Kidney (tissue), 14 donors: Measurements from ENCODE around the gene OR5B3. TPM values are rescaled to one million over a fixed set of nuclear protein-coding genes. Genes with fewer than 3 reads are reported as not detected.
"Not testable (repeated sequence)": the region's sequence is repeated elsewhere in the genome, so short reads cannot be mapped to it uniquely, and the experiment has no call there.

Source experiments
- DNase-seq, 5 donors: peaks; one replicate each; pipeline ENCODE4 v3.0.0-alpha.2; 2013 to 2020
- FAIRE-seq: peaks from 2 replicates; lab custom pipeline; 2012; peaks lifted over from hg19 to GRCh38; lab: Jason Lieb, UNC
- H3K27ac ChIP-seq, 2 donors: one replicate each; pipeline ENCODE4 v1.7.0; 2013; ENCODE audit warnings: low read depth in 2 of 2, low read length in 2 of 2, inconsistent platforms in 1 of 2
- H3K27me3 ChIP-seq: one replicate; pipeline ENCODE4 v1.7.1; 2013; ENCODE audit warnings: low read length, inconsistent platforms; ENCODE audit not compliant: control insufficient read depth, insufficient read depth
- H3K36me3 ChIP-seq, 3 donors: one replicate each; pipeline versions ENCODE4 v1.7.0 to v1.7.1; 2013; ENCODE audit warnings: low read length in 3 of 3, control low read depth in 1 of 3, inconsistent platforms in 1 of 3; ENCODE audit not compliant: insufficient read depth in 3 of 3, control insufficient read depth in 2 of 3
- H3K4me1 ChIP-seq, 3 donors: one replicate each; pipeline versions ENCODE4 v1.7.0 to v1.7.1; 2013; ENCODE audit warnings: low read length in 3 of 3, inconsistent platforms in 1 of 3, low read depth in 1 of 3; ENCODE audit not compliant: control insufficient read depth in 2 of 3, insufficient read depth in 2 of 3
- H3K4me3 ChIP-seq, 3 donors: one replicate each; pipeline versions ENCODE4 v1.7.0 to v1.8.1; 2013; ENCODE audit warnings: low read length in 3 of 3, control low read depth in 1 of 3, inconsistent platforms in 1 of 3
- H3K9ac ChIP-seq, 3 donors: one replicate each; pipeline versions ENCODE4 v1.7.0 to v1.7.1; 2013; ENCODE audit warnings: low read length in 3 of 3, control low read depth in 1 of 3, inconsistent platforms in 1 of 3
- H3K9me3 ChIP-seq, 3 donors: one replicate each; pipeline versions ENCODE4 v1.7.0 to v1.7.1; 2013; ENCODE audit warnings: low read length in 3 of 3, control low read depth in 1 of 3, inconsistent platforms in 1 of 3; ENCODE audit not compliant: control insufficient read depth in 2 of 3, insufficient read depth in 1 of 3
- CTCF ChIP-seq: IDR thresholded peaks from 3 replicates; pipeline ENCODE4 v1.5.1; 2012; ENCODE audit warnings: mild to moderate bottlenecking, moderate library complexity, borderline replicate concordance; ENCODE audit not compliant: insufficient read depth; ENCODE audit errors: extremely low read depth
- intact Hi-C: fragments of 100-400 bp; cut with DNase I; formaldehyde crosslinking; loops from one replicate; pipeline ENCODE4 v1.11.1; 2022
- polyA plus RNA-seq: library from polyadenylated mRNA; stranded (reverse); fragments of 350-450 nt; fragmentation: Illumina TruSeq; extraction: RNeasy Lipid Tissue Mini Kit (QIAGEN cat#74804); gene quantifications from one replicate; pipeline ENCODE4 v1.2.3, GENCODE V29; 2014; ENCODE audit warnings: low read depth, low replicate concordance; ENCODE audit not compliant: insufficient read depth
- total RNA-seq: library from RNA; stranded (reverse); fragmentation: NEBNext Ultra II Directional; extraction: Animal tissue kit (Norgen Biotek cat#: 25700); gene quantifications from one replicate; pipeline ENCODE4 v1.2.1, GENCODE V29; 2021
- donor health status: control.
- donor health status: control.
- donor health status: control.
- donor health status: control.
- donor health status: control.
- donor health status: DM: yes; HTN: yes; CAD: no.
- donor health status: Normal renal cell carcinoma (clear cell type).

OR5B3 gene
- total and polyA plus RNA-seq, 2 donors from 2014 or later: not detected

- intact Hi-C loops: no loop called here
- H3K9ac ChIP-seq: no peak overlapping the region
- H3K27ac ChIP-seq: no peak overlapping the region
- no peak for FAIRE-seq
- H3K36me3 ChIP-seq: no peaks in the 10 kb centered on the region
- no peaks in the 10 kb centered on the region for H3K4me1 ChIP-seq
- H3K4me3 ChIP-seq: no peak overlapping the region
- TF ChIP-seq CTCF: no peak
- H3K9me3 ChIP-seq: no peaks in the 10 kb centered on the region
- no peaks in the 10 kb centered on the region for H3K27me3 ChIP-seq
- no peak for DNase-seq
Measured at GRCh38 chr11:58433638-58434203, 27.0 kb upstream of the OR5B3 start.

DNA sequence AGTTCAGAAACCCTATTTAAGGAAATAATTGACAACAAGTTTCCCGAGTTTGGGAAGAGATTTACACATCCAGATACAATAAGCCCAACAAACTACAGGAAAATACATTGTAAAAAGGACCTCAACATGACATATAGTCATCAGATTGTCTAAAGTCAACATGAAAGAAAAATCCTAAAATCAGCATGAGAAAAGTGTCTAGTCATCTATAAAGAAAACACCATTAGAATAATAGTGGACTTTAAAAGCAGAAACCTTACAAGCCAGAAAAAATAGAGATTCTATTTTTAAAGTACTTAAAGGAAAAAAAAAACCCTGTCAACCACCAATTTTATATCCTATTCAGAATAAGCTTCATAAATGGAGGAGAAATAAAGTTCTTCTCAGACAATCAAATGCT lies 22.6 kb upstream of the OR5B3 start:
- H3K27ac ChIP-seq: no peak overlapping the region
- no peak overlapping the region for H3K4me3 ChIP-seq
- no peaks in the 10 kb centered on the region for H3K27me3 ChIP-seq
- no peaks in the 10 kb centered on the region for H3K36me3 ChIP-seq
- FAIRE-seq: no peak
- TF ChIP-seq CTCF: no peak
- no peak for DNase-seq
- intact Hi-C loops: no loop called here
- no peak overlapping the region for H3K9ac ChIP-seq
- H3K9me3 ChIP-seq: peaks cover 0 to 4% (median 0%) of the 10 kb centered on the region in 3 donors
- H3K4me1 ChIP-seq: no peaks in the 10 kb centered on the region

- TF ChIP-seq CTCF: no peak
- no peaks in the 10 kb centered on the region for H3K36me3 ChIP-seq
- H3K27me3 ChIP-seq: no peaks in the 10 kb centered on the region
- DNase-seq: no peak
- intact Hi-C loops: no loop called here
- H3K9ac ChIP-seq: no peak within 1 kb of the TSS
- no peak within 1 kb of the TSS for H3K27ac ChIP-seq
- peaks cover 0 to 4% (median 0%) of the 10 kb centered on the region in 3 donors for H3K9me3 ChIP-seq
- no peak for FAIRE-seq
- H3K4me3 ChIP-seq: no peak within 1 kb of the TSS
- H3K4me1 ChIP-seq: no peaks in the 10 kb centered on the region
Measured at GRCh38 chr11:58428021-58428420, 21.3 kb upstream of the OR5B3 start, which contains the start of gene OR5B2. Gene OR5B2 (minus strand): TSS chr11:58428121. CDS start chr11:58423261, 4,860 bp downstream.

GRCh38 chr11:58399622-58400021 lies 7.1 kb downstream of the OR5B3 start:
- intact Hi-C loops, H3K36me3 ChIP-seq, H3K4me3 ChIP-seq, H3K9ac ChIP-seq, H3K27ac ChIP-seq, H3K27me3 ChIP-seq, H3K4me1 ChIP-seq, H3K9me3 ChIP-seq, DNase-seq: not testable (repeated sequence)
- peak; percentile 91 for FAIRE-seq
